NCI-H2029 (cell line): Measurements from ENCODE around the gene POLN.

Experiments
- DNase-seq: peaks from one replicate; lab custom pipeline; 2025; lab: John Stamatoyannopoulos, UW

POLN gene

DNA sequence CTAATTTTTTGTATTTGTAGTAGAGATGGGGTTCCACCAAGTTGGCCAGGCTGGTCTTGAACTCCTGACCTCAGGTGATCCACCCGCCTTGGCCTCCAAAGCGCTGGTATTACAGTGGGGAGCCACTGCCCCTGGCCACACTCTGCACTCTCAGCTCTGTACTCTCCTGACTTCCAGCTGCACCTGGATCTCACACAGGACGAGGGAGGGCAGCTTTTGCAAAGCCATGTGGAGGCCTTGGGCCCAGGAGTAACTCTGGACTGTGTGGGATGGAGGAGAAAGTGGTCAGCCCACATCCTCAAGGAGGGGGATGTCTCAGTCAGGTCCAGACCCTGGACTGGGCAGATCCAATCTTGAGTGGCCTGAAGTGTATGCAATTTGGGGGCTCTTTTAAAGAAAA is 159.8 kb downstream of the POLN start:
- DNase-seq, result no peak

DNA sequence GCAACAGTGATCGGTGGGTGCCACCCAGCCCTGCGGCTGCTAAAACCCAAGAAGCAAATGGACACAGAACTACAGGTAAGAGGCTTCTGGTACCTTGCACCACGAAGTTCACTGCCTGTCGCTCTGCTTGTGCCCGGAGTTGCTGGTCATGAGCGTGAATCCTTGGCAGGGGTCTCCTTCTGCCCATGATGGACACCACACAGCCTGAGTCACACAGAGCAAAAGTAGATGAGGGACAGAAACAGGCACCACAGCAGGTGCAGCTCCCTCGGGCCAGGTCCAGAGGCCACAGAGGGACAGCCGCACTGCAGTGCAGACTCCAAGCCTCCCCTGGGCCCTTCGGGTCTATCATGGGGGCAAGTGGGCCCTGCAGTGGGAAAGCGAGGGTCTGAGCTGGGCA is 160.4 kb downstream of the POLN start:
- no peak for DNase-seq

DNA sequence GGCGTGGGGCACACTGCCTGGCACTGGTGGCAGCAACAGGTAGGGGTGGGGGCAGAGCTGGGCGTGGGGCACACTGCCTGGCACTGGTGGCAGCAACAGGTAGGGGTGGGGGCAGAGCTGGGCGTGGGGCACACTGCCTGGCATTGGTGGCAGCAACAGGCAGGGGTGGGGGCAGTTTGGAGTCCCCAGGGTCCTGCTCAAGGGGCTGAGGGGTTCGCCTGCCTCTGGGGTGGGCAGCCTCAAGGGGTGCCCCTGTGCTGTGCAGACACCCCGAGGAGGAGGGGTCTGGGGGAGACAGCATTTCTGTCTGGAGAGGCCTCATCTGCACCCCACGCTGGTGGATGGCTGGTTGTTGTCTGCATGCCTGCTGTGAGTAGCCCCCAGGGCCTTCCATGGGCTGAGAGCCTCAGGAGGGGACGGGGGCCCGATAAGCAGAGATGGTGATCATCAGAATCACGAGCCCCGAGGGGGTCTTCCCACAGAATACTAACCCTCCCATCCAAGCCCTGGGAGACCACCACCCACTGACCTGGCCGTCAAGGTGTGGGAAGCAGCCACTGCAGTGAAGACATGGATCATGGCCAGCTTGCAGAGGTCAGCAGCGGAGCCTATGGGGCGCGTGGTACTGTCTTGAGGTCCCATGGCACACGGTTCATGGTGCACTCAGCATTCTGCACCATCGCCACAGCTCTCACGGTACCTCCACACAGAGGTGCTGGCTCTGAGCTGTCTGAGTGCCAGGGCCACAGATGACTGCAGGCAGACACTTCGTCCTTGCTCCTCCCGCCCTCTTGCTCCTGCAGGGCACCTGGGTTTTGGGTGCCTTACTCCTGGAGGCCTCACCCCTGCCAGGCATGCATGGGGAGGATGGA is 161.3 kb downstream of the POLN start:
- DNase-seq, result no peak

DNA sequence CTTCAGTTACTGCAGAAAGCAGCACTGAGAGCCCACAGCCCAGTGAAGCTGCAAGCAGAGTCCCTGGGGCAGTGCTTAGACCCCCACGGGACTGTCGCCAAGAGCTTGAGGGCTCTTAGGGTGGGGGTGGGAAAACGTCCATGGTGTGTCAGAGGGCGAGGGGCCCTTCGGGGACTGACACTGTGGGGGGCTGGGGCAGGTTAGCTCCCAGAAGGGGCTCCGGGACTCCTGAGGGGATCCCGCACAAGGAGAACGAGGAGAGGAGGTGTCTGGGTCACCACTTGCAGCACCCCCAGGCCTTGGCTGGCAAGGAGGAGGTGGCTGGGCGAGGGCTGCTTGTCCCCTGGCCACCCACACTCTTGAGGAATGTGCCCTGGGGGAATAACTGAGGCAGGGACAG is 162.0 kb downstream of the POLN start:
- DNase-seq, result no peak

DNA sequence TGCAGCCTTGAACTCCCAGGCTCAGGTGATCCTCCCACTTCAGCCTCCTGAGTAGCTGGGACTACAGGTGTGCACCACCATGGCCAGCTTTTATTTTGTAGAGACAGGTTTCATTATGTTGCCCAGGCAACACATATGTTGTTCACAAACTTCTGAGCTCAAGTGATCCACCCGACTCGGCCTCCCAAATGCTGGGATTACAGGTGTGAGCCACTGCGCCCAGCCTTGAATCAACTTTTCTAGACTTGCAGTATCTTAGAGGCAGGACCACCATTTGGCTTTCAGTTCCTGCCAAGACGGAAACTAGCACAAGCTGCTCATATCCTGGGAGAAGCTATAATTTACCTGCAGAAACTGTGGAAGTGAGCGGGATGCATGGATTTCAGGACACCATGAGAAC is 162.9 kb downstream of the POLN start:
- DNase-seq, result no peak

DNA sequence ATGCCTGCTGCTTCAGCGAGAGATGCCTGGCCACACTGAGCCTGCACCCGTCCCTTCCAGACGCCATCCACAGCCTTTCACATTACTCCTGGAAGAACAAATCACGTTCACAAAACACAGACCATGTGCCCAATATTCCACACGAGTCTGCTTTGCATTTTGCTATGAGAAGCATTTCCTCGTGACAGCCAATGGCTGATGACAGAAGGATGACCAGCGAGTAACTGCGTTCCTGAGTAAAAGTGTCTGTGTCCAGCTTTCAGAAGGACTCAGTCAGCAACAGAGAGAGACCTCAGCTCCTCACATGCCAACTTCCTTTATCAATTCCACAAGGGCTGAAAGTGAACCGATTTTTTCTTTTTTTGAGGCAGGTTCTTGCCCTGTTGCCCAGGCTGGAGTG is 163.3 kb downstream of the POLN start:
- DNase-seq, result no peak

DNA sequence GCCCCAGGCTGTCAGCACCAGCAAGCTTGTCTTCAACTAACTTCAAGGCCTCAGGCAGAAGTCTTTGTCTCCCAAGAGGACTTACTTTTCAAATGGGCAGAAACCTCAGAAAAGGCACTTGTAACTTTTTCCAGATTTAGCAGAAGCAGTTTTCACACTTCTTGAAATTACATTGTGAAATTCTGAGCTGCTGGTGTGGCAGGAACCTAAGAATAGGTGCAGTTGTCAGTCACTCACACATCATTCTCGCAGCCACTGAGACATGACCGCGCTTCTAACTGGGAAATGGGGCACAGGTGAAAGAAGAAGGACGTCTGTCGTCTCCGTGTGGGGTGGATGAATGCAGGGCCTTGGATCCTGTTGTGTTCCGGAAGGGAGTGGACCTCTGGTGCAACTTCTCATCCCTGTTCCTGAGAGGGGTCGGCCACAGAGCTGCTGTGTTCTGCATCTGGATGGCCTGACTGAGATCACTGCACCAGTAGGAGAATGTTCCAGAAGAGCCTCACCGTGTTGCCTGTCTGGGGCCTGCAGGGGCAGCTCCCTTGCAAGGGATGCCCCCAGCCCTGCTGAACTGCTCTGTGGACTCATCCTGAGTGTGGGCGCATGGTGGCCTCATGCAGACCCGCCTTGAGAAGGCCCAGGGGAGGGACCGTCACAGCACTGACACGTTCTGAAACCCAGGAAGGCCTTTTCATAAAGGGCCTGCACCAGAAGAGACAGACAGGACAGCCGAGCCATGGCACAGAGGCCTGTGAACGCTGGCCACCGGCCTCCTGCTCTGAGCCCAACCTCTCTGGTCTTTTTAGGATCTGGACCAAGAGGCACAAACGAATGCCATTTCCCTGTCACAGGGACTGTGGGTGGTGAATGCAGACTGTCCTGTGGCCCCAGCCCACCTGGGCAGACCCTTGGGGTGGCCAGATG is 164.1 kb downstream of the POLN start:
- DNase-seq, result no peak

DNA sequence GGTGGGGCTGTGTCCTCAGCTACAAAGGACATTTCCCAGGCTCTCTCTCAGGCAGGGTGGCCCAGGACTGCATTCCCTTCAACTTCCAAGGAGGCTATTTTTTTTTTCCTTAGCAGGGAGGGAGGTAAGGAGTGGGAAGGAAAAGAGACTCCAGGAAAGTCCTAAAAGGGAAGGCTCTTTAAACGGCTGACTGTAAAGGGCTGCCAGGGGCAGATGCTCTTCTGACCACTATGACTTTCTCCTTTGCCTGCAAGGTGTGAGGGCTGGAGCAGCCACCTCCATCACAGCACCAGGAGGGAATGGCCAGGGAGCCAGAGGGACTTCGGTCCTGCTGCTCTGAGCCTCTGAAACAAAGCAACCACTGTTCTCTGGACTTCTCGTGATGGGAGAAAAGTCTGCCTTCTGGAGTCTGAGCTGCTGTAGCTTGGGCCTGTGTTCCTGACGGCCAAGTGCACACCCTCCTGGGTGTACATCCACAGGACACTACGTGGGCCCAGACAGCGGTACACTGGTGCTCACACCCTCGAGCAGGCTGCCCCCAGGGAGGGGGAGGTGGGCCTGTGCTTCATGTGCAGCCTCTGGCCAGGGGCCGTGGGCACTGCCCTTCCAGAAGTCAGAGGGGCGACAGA is 164.9 kb downstream of the POLN start:
- no peak for DNase-seq

DNA sequence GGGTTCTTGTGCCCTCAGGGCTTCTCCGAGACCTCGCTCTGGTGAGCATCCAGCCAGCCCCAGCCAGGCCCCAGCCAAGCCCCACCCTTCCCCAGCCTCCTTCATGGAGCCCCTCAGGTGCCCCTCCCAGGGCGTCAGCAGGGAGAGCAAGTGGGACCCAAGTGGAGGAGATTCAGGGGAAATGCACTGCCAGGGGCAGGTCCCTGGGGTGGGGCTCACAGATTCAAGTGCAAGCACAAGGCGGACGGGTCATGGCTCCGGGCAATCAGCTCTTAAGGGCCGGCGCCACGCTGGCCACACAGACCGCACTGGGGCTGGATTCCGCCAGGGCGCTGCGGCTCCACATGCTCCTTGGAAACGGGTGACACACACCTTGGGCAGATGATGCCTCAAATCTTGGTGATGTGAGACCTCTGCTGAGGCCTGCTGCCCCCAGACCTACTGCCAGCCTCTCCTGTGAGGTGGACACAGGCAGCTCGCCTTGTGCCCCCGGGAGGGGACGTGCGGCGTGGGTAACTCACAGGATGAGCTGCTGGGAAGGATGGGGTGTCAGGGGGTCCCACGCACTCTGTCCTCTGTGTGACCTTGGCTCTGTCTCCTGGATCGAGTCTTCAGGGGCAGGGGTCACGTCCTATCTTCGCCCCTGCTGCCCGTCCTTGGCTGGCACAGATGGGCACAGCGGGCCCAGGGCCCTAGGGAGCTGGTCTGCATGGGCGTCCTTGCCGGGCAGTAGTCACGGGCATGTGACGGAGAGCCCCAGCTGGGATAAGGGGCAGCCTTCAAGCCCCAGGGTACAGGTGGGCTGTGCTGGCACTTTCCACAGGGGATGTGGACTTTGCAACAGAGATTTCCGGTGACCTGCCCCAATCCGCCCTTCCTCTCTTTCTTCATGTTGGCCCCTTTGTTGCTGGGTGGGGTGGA is 165.7 kb downstream of the POLN start:
- DNase-seq, result no peak

DNA sequence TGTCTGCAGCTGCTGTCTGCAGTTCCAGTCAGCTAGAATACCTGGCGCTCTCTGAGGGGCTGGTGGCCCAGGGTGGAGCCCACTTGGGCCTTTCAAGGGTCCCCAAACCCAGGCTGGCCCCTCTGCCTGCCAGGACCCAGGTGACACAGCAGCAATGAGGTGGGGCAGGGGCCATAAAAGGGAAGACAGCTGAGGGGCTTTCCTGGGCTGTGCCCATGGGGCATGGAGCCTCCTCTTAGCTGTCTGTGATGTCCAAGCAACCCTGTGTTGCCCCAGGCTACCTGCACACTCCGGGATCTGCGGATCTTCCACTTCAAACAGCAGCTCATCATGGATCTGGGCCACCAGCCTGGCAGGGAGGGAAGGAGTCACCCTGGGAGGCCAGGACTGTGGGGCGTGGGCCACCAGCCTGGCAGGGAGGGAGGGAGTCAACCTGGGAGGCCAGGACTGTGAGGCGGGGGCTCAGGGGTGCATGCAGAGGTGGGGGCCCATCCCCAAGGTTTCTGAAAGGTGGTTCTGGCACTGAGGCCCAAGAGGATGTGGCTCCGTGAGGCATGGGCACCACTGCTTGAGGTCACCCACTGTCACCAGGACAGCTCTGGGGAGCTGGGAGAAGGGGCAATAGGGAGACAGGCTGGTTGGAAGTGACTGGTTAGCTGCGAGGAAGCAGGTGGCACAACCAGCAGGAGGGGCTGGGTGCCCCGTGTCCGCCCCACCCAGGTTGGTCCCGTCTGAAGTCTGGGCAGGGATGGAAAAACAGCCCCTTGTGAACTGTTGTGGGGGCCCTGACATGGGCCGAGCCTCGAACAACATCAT is 166.5 kb downstream of the POLN start:
- DNase-seq, result no peak

DNA sequence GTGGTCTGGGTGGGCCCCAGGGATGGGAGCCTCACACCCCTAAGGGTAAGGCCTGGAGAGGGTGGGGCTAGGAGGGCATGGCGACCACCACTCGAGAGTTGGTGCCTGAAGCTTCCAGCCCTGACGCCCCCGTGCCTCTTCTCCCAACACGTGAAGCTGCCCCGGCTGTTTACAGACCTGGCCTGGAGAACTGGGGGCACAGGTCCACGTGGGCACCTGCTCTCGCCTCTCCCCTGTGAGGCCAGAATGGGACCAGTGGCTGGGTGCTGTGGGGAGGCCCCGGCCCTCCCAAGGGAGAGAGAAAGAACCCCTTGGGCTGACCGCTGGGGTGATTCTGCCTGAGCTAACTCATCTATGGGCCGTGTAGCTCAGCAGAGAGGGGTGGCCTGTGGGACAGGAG is 167.3 kb downstream of the POLN start:
- no peak for DNase-seq

DNA sequence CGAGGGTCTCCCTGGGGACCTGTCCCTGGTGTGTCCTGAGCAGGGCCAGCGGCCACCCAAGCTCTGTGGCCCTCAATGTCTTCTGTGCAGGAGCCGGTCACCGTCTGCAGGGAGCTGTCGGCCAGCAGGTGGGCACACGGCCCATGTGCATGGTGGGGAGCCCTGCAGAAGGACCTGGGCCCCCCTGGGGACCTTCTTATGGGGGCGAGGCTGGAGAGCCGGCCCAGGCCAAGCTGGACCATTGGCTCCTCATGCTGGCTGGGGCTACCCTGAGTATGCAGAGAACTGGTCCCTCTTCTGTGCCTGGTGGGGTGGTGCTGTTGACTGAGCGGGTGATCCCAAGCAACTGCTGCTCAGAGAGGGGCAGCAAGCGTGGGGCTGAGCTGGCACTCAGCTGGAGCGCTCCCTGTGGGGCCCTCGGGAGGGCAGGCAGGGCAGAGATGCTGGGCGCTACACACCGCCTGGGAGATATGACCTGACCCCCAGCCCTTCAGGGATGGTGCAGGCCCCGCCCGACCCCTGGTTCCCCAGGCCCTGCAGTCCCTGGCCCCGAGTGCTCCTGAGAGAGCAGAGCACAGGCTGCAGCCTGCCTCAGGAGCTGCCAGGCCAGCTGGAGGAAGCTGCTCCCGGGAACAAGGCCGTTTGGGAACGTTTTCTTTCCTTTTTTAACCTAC is 168.0 kb downstream of the POLN start:
- DNase-seq, result no peak

DNA sequence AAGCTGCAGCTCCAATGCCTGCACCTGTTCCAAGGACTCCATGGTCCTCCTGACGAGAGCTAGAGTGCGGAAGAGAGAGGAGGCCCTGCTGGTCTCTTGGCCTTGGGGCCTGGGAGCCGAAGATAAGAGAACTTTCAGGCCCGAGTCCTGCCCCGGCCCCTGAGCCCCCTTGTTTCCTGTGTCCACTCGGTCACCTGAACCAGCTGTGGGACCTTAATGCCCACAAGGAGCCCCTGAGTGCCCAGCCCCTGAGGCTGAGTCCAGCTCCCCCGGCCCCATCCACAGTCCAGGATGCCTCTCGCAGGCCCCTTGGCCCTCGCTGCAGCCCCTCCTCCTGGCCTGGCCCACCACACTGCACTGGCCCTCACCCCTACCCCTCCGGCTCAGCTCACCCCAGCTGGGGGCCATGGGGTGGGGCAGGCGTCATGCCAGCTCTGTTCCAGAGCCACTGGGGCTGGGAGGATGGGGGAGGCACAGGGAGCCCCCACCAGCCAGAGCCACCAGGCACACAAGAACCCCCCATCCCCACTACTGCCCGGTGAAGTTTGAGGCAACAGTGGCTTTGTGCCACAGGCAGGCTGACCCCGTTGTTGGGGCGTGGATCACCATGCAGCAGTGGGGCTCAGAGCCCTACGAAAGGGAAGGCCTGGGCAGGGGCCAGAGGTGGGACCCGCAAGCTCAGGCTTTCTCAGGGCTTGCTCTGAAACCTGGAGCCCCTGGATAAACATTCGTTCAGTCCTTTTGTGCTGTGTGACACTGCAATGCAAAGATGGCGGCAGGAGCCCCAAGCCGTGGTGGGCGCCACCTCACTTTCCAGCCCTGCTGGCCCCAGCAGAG is 168.7 kb downstream of the POLN start:
- DNase-seq, result no peak

DNA sequence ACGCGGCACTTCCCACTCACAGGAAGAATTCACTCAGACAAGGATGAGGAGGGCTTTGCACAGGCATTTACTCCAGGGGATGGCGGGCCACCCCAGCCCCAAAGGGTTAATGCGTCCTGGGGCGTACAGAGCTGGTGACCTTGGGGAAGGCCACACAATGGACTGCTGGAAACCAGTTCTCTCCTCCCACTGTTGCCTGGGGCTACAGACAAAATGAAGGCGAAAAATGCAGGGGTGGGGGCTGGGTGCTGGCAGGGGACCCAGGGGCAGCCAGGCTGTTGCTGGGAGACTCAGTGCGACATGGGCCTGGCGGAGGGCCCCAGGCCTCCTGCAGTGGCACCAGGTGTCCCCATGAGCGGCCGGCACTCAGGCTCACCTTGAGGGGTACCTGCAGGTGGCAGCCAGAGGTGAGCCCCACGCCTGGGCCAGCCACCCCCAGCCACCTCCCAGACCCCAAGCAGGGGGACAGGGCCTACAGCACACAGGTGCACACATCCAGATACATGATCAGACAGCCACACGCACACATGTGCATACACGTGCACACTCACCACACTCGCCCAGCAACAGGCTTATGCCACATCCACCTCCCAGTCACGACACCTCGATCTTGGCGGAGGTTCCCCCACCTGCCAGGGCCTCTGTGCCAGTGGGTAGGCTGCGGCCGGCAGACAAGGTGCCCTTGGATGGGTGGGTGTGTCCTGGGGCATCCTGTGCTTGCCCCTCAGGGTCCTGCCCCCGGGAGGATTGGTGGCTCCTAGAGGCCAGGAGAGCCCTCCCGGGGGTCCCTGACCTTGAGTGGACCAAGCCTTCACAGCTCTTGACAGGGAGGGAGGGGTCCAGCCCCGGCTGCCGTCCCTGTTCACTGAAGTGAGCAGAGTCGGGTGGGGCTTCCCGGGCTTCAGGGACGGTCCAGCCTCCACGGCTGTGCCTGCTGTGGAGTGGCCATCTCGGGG is 169.7 kb downstream of the POLN start:
- no peak for DNase-seq

DNA sequence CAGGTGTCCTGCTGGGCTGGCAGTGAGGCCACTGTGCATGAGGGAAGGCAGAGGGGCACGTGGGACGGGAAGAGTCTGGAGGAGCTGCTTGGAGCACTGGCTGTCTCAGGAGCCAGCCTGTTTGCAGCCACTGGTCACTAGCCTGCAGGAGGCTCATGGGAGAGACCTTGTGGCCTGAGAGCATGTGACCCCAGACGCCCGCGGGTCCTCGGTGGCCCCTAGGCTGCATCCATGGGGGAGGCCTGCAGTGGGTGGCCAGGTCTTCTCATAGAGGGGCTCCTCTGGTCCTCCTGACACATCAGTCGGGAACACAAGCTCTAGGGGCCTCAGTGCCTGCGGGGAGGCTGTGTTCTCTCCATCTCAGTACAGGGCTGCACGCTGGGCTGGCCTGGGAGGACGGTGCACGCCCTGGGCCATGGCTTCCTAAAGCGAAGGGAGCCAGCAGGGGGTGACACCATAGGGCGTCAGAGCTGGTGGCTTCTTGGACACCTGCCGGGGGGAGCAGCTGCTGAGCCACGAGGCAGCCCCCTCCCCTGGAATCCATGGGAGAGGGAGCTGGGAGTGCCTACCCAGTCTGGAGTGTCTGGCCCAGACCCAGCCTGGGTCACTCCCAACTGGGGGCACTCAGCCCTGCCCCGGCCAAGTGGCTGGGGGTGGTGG is 170.5 kb downstream of the POLN start:
- DNase-seq, result no peak

DNA sequence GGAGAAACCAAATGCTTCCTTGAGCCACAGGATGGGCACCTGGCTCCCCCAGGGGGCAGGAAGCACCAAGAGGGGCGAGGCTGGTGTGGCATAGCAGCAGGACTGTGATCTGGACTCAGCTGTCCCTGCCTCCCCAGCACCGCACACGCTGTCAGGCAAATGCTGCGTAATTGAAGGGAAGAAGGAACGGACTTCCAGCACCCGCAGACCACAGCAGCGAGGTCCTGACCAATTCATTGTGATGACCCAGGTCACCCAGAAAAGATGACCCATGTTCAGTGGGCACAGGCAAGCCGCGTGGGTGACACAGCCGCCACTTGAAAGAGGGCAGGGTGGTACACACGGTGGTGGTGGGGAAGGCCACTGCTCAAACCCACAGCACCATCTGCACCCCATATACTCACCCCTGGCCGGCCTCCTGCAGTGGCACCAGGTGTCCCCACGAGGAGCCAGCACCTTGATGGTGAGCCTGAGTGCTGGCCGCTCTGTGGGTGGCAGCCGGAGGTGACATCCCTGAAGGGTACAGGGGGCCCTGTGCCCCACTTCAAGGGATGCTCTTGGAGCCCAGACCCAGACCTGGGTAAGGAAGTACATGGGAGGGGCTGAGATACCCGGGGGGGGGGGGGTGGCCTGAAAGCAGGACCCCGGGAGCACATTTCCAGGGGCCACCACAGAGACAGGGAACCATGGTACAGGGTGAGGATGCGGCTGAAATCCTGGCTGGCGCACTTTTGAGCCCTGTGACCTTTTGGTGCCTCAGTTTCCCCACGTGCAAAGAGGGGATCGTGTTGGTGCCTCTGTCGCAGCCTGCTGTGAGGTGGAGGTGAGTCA is 171.3 kb downstream of the POLN start:
- no peak for DNase-seq

DNA sequence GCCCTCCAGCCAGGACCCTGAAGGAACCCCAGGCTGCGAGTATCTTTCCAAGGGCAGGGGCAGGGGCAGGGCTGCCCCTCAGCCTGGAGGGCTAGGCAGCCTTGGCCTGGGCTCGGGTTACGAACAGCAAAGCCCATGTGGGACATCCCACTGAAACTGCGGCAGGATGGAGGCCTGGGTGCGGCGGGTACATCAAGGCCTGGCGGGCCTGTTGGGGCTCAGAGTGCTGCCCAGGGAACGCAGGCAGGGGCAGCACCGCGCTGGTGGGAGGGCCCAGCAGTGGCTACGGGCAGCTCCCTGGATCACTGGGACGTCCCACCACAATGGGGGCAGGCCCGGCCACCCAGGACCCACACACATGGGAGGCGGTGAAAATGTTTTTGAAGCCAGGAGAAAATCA is 171.9 kb downstream of the POLN start:
- no peak for DNase-seq
